PC-3 (cell line): Measurements from ENCODE around the gene TBC1D2. TPM values are rescaled to one million over a fixed set of nuclear protein-coding genes. Genes with fewer than 3 reads are reported as not detected.

Experiments used
- ATAC-seq: fragments of 200-7000 bp; cut with Tn5 transposase; 2 replicates; pipeline ENCODE4 v1.9.1; 2020; ENCODE audit warnings: mild to moderate bottlenecking, moderate library complexity
- BruUV-seq: library from RNA; stranded (reverse); fragments of 400-500 nt; replicated peaks from 2 replicates; lab custom pipeline; 2021; lab: Mats Ljungman, UMichigan
- CTCF ChIA-PET: fragments of 300-600 bp; sonication (Branson Sonifier 250); formaldehyde crosslinking; loops from one replicate; lab custom pipeline; 2022; ENCODE audit warnings: antibody characterized with exemption; lab: Charles Lee
- POLR2A ChIA-PET: fragments of 300-600 bp; sonication (Branson Sonifier 250); formaldehyde crosslinking; loops from one replicate; lab custom pipeline; 2022; ENCODE audit warnings: antibody characterized with exemption; ENCODE audit not compliant: unreplicated experiment; lab: Charles Lee
- DNase-seq: peaks from one replicate; pipeline ENCODE4 v3.0.0-alpha.2; 2015
- H2AFZ ChIP-seq: fragments of 300-600 bp; sonication (generic); 2 replicates; pipeline ENCODE4 v1.6.0; 2016; ENCODE audit warnings: antibody characterized with exemption, low read length
- H3F3A ChIP-seq: fragments of 300-600 bp; sonication (generic); one replicate; pipeline ENCODE4 v1.6.0; 2017; ENCODE audit warnings: antibody characterized with exemption, low read length, control low read depth, mild to moderate bottlenecking; ENCODE audit not compliant: unreplicated experiment
- H3K27ac ChIP-seq: fragments of 300-600 bp; sonication (generic); 2 replicates; pipeline ENCODE4 v1.5.1; 2016; ENCODE audit warnings: mild to moderate bottlenecking, low read length
- H3K27me3 ChIP-seq: fragments of 300-600 bp; sonication (generic); 2 replicates; pipeline ENCODE4 v1.6.1; 2016; ENCODE audit warnings: low read length, mixed read lengths
- H3K36me3 ChIP-seq: fragments of 300-600 bp; sonication (generic); 2 replicates; pipeline ENCODE4 v1.6.1; 2016; ENCODE audit warnings: low read depth, mixed run types, low read length, mixed read lengths
- H3K4me1 ChIP-seq: fragments of 300-600 bp; sonication (generic); 2 replicates; pipeline ENCODE4 v1.5.1; 2016; ENCODE audit warnings: low read length; ENCODE audit not compliant: insufficient read depth
- H3K4me2 ChIP-seq: fragments of 300-600 bp; sonication (generic); 2 replicates; pipeline ENCODE4 v1.6.0; 2016; ENCODE audit warnings: low read length
- H3K4me3 ChIP-seq: fragments of 300-600 bp; sonication (generic); 2 replicates; pipeline ENCODE4 v1.5.1; 2016; ENCODE audit warnings: mild to moderate bottlenecking, low read length, mixed read lengths
- H3K79me2 ChIP-seq: fragments of 300-600 bp; sonication (generic); 2 replicates; pipeline ENCODE4 v1.6.1; 2017; ENCODE audit warnings: low read length, mixed read lengths
- H3K9ac ChIP-seq: fragments of 300-600 bp; sonication (generic); 2 replicates; pipeline ENCODE4 v1.6.0; 2016; ENCODE audit warnings: mild to moderate bottlenecking, low read length
- H3K9me2 ChIP-seq: fragments of 300-600 bp; sonication (generic); replicated peaks from 2 replicates; pipeline ENCODE4 v1.6.1; 2016; ENCODE audit warnings: mixed run types, low read length, mixed read lengths
- H3K9me3 ChIP-seq: fragments of 300-600 bp; sonication (generic); 2 replicates; pipeline ENCODE4 v1.6.1; 2016; ENCODE audit warnings: low read length, mixed read lengths
- H4K20me1 ChIP-seq: fragments of 300-600 bp; sonication (generic); 2 replicates; pipeline ENCODE4 v1.6.1; 2016; ENCODE audit warnings: low read length, mixed read lengths
- EZH2 ChIP-seq: fragments of 300-600 bp; sonication (generic); IDR thresholded peaks from one replicate; pipeline ENCODE4 v1.6.1; 2017; ENCODE audit warnings: antibody characterized with exemption, mild to moderate bottlenecking, low read length; ENCODE audit not compliant: unreplicated experiment
- EZH2phosphoT487 ChIP-seq: fragments of 300-600 bp; sonication (generic); IDR thresholded peaks from 2 replicates; pipeline ENCODE4 v1.6.1; 2018; ENCODE audit warnings: mild to moderate bottlenecking, antibody characterized with exemption, low read length, borderline replicate concordance
- intact Hi-C: fragments of 100-400 bp; cut with micrococcal nuclease; formaldehyde crosslinking; loops from 2 replicates; pipeline ENCODE4 v1.9.0; 2023
- total RNA-seq: library from RNA; depleted of rRNA; stranded (reverse); fragments of >200 nt; gene quantifications from 2 replicates; pipeline ENCODE4 v1.2.3, GENCODE V29; 2014
- TF ChIP-seq, protein P1 (sequence below): fragments of 300-600 bp; sonication (generic); conservative IDR thresholded peaks from 2 replicates; pipeline ENCODE4 v1.5.1; 2017; ENCODE audit warnings: antibody characterized with exemption, low read depth, mild to moderate bottlenecking, low read length

Gene TBC1D2
- total RNA-seq, 1 experiment from 2014 or later = 7.4 TPM

DNA sequence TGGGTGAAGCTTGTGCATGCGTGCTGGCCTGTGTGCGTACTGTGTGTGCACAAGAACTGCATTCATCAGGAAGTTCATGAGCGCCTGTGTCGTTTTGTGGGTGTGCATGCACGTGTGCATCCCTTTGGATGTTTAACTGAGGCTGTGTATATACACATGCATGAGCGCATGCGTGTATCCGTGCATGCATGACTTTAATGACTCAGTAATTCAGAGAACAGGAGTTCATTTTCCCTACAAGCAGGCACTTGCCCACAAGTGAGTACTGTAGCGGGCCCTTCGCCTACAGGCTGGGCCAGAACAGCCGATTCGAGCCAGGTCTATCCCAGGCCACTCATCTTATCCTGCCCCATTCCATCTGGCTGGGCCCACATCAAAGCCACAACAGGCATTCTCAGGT, 92.8 kb downstream of the TBC1D2 start:
- H3K4me1 ChIP-seq = peaks cover 12% of the 10 kb centered on the region
- H3K9me3 ChIP-seq = no peaks in the 10 kb centered on the region
- intact Hi-C loops = no loop called here
- no peaks in the 10 kb centered on the region for H3K9me2 ChIP-seq
- TF ChIP-seq EZH2 = no peak
- TF ChIP-seq EZH2phosphoT487 = no peak
- TF ChIP-seq, protein P1, sequence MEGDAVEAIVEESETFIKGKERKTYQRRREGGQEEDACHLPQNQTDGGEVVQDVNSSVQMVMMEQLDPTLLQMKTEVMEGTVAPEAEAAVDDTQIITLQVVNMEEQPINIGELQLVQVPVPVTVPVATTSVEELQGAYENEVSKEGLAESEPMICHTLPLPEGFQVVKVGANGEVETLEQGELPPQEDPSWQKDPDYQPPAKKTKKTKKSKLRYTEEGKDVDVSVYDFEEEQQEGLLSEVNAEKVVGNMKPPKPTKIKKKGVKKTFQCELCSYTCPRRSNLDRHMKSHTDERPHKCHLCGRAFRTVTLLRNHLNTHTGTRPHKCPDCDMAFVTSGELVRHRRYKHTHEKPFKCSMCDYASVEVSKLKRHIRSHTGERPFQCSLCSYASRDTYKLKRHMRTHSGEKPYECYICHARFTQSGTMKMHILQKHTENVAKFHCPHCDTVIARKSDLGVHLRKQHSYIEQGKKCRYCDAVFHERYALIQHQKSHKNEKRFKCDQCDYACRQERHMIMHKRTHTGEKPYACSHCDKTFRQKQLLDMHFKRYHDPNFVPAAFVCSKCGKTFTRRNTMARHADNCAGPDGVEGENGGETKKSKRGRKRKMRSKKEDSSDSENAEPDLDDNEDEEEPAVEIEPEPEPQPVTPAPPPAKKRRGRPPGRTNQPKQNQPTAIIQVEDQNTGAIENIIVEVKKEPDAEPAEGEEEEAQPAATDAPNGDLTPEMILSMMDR = no peak
- ChIA-PET CTCF (no interaction called here), POLR2A (no interaction called here)
- no TSS peak for BruUV-seq
- no peaks in the 10 kb centered on the region for H3F3A ChIP-seq
- H4K20me1 ChIP-seq = no peaks in the 10 kb centered on the region
- H3K4me3 ChIP-seq = no peak overlapping the region
- H3K36me3 ChIP-seq = no peaks in the 10 kb centered on the region
- DNase-seq (no peak), ATAC-seq (no peak)
- no peak overlapping the region for H3K27ac ChIP-seq
- no peak overlapping the region for H3K4me2 ChIP-seq
- H3K79me2 ChIP-seq = no peaks in the 10 kb centered on the region
- no peak overlapping the region for H3K9ac ChIP-seq
- H3K27me3 ChIP-seq = no peaks in the 10 kb centered on the region
- H2AFZ ChIP-seq = no peak overlapping the region

- H3K36me3 ChIP-seq = no peaks in the 10 kb centered on the region
- POLR2A ChIA-PET = no interaction called here
- no peaks in the 10 kb centered on the region for H3K27me3 ChIP-seq
- ATAC-seq (no peak), DNase-seq (no peak)
- no peaks in the 10 kb centered on the region for H3K79me2 ChIP-seq
- H2AFZ ChIP-seq = no peak overlapping the region
- no peak overlapping the region for H3K4me3 ChIP-seq
- no peak overlapping the region for H3K27ac ChIP-seq
- H3K4me2 ChIP-seq = no peak overlapping the region
- CTCF ChIA-PET = no interaction called here
- H4K20me1 ChIP-seq = no peaks in the 10 kb centered on the region
- no TSS peak for BruUV-seq
- TF ChIP-seq EZH2 = no peak
- TF ChIP-seq EZH2phosphoT487 = no peak
- TF ChIP-seq, protein P1 = no peak
- no peaks in the 10 kb centered on the region for H3K9me2 ChIP-seq
- no peaks in the 10 kb centered on the region for H3F3A ChIP-seq
- peaks cover 20% of the 10 kb centered on the region for H3K4me1 ChIP-seq
- H3K9me3 ChIP-seq = no peaks in the 10 kb centered on the region
- intact Hi-C loops = no loop called here
- H3K9ac ChIP-seq = no peak overlapping the region
Observed at GRCh38 chr9:98161851-98162250, 93.6 kb downstream of the TBC1D2 start.

GRCh38 chr9:98159790-98160189, 95.7 kb downstream of the TBC1D2 start:
- DNase-seq (no peak), ATAC-seq (no peak)
- no peaks in the 10 kb centered on the region for H3K9me2 ChIP-seq
- H3K27me3 ChIP-seq = no peaks in the 10 kb centered on the region
- no peaks in the 10 kb centered on the region for H3F3A ChIP-seq
- no peak overlapping the region for H3K9ac ChIP-seq
- H4K20me1 ChIP-seq = no peaks in the 10 kb centered on the region
- no peak overlapping the region for H3K4me3 ChIP-seq
- H3K36me3 ChIP-seq = no peaks in the 10 kb centered on the region
- H3K27ac ChIP-seq = no peak overlapping the region
- intact Hi-C loops = loop anchor here (5.0 kb wide), 1 partner anchor 37 kb away; no protein-coding TSS in a partner anchor
- BruUV-seq = no TSS peak
- H3K9me3 ChIP-seq = no peaks in the 10 kb centered on the region
- no peak overlapping the region for H3K4me2 ChIP-seq
- H2AFZ ChIP-seq = no peak overlapping the region
- no peak for TF ChIP-seq EZH2
- TF ChIP-seq, protein P1 = no peak
- TF ChIP-seq EZH2phosphoT487 = no peak
- H3K79me2 ChIP-seq = no peaks in the 10 kb centered on the region
- ChIA-PET CTCF (no interaction called here), POLR2A (no interaction called here)
- H3K4me1 ChIP-seq = peaks cover 29% of the 10 kb centered on the region
